GM12878 (cell line): ENCODE data around the gene STRA6. TPM values are rescaled to one million over a fixed set of nuclear protein-coding genes. Genes with fewer than 3 reads are reported as not detected.

Experiments
- ATAC-seq: fragments of 200-7000 bp; cut with Tn5 transposase; 3 replicates; pipeline ENCODE4 v1.9.1; 2020; ENCODE audit warnings: mild to moderate bottlenecking, moderate library complexity
- BruUV-seq: library from RNA; stranded (reverse); fragments of 400-500 nt; replicated peaks from 2 replicates; lab custom pipeline; 2021; lab: Mats Ljungman, UMichigan
- CTCF ChIA-PET: fragments of 300-600 bp; sonication (Branson Sonifier 250); formaldehyde crosslinking; extraction: SDS; loops from one replicate; lab custom pipeline; 2021; ENCODE audit warnings: inconsistent platforms; lab: Yijun Ruan, JAX
- POLR2A ChIA-PET: fragments of 350-600 bp; formaldehyde crosslinking; extraction: SDS; loops from one replicate; lab custom pipeline; 2021; ENCODE audit warnings: inconsistent platforms; lab: Charles Lee
- RAD21 ChIA-PET: fragments of 300-600 bp; sonication (Branson Sonifier 250); formaldehyde crosslinking; loops from one replicate; lab custom pipeline; 2023; ENCODE audit warnings: antibody characterized with exemption; ENCODE audit not compliant: unreplicated experiment; lab: Charles Lee
- SMC1A ChIA-PET: fragments of 300-600 bp; sonication (Branson Sonifier 250); formaldehyde crosslinking; loops from one replicate; lab custom pipeline; 2023; ENCODE audit not compliant: unreplicated experiment, uncharacterized antibody; lab: Charles Lee
- DNase-seq: peaks from one replicate; pipeline ENCODE4 v3.0.0-alpha.2; 2011; ENCODE audit warnings: low read depth, low spot score
- FAIRE-seq: peaks from 3 replicates; lab custom pipeline; 2011; peaks lifted over from hg19 to GRCh38; lab: Jason Lieb, UNC
- H2AFZ ChIP-seq: 2 replicates; pipeline ENCODE4 v1.6.0; 2011; ENCODE audit warnings: low read depth, low read length, control low read depth; ENCODE audit not compliant: control insufficient read depth
- H3K27ac ChIP-seq: 2 replicates; pipeline ENCODE4 v1.5.1; 2011; ENCODE audit warnings: control low read depth; ENCODE audit not compliant: control insufficient read depth, insufficient read depth
- H3K27me3 ChIP-seq, 2 experiments: replicated peaks in 1 of 2; 2 replicates each; pipeline versions ENCODE4 v1.6.0 to v1.6.1; 2011; ENCODE audit warnings: low read length in 1 of 2; ENCODE audit not compliant: control insufficient read depth in 2 of 2, insufficient read depth in 2 of 2
- H3K36me3 ChIP-seq, 2 experiments: 2 replicates each; pipeline ENCODE4 v1.5.1; 2011; ENCODE audit warnings: low read length in 1 of 2; ENCODE audit not compliant: control insufficient read depth in 2 of 2, insufficient read depth in 2 of 2
- H3K4me1 ChIP-seq: 2 replicates; pipeline ENCODE4 v1.6.1; 2011; ENCODE audit warnings: mild to moderate bottlenecking, low read length, moderate library complexity, mixed read lengths; ENCODE audit not compliant: control insufficient read depth, insufficient read depth
- H3K4me2 ChIP-seq: 2 replicates; pipeline ENCODE4 v1.6.0; 2011; ENCODE audit warnings: control low read depth; ENCODE audit not compliant: control insufficient read depth, insufficient read depth
- H3K4me3 ChIP-seq: fragments of 200-600 bp; sonication (generic); 2 replicates; pipeline ENCODE4 v1.5.1; 2016
- H3K79me2 ChIP-seq: 2 replicates; pipeline ENCODE4 v1.6.0; 2011; ENCODE audit warnings: low read length; ENCODE audit not compliant: control insufficient read depth, insufficient read depth
- H3K9ac ChIP-seq: 2 replicates; pipeline ENCODE4 v1.8.0; 2011; ENCODE audit warnings: low read length, control low read depth, mixed read lengths; ENCODE audit not compliant: control insufficient read depth, insufficient read depth
- H3K9me3 ChIP-seq: replicated peaks from 3 replicates; pipeline ENCODE4 v1.5.1; 2011; ENCODE audit warnings: mild to moderate bottlenecking, low read length; ENCODE audit not compliant: control insufficient read depth, insufficient read depth
- H4K20me1 ChIP-seq: 2 replicates; pipeline ENCODE4 v1.6.0; 2011; ENCODE audit not compliant: control insufficient read depth, insufficient read depth
- BRCA1 ChIP-seq: IDR thresholded peaks from 2 replicates; pipeline ENCODE4 v1.6.1; 2011; ENCODE audit warnings: low read depth, low read length, improper control_type of control experiment
- CREB1 ChIP-seq: IDR thresholded peaks from 2 replicates; pipeline ENCODE4 v1.6.1; 2012; ENCODE audit warnings: low read depth, mild to moderate bottlenecking, inconsistent platforms
- JUND ChIP-seq: IDR thresholded peaks from 2 replicates; pipeline ENCODE4 v1.6.1; 2012; ENCODE audit warnings: low read depth, mild to moderate bottlenecking, low read length, improper control_type of control experiment, moderate library complexity
- KLF5 ChIP-seq: fragments of 450-650 bp; IDR thresholded peaks from 2 replicates; pipeline ENCODE4 v1.6.1; 2014; ENCODE audit warnings: mild to moderate bottlenecking; ENCODE audit not compliant: partially characterized antibody
- MXI1 ChIP-seq: fragments of 150-350 bp; IDR thresholded peaks from 2 replicates; pipeline ENCODE4 v1.6.1; 2011; ENCODE audit warnings: low read depth, mild to moderate bottlenecking, inconsistent platforms, low read length, improper control_type of control experiment
- MYB ChIP-seq: fragments of 150-350 bp; IDR thresholded peaks from 2 replicates; pipeline ENCODE4 v1.6.1; 2014; ENCODE audit warnings: mild to moderate bottlenecking, low read depth, low read length, borderline replicate concordance
- NFYA ChIP-seq: IDR thresholded peaks from 2 replicates; pipeline ENCODE4 v1.6.1; 2011; ENCODE audit warnings: low read depth, mild to moderate bottlenecking, low read length, improper control_type of control experiment, borderline replicate concordance
- POLR2AphosphoS5 ChIP-seq: IDR thresholded peaks from 2 replicates; pipeline ENCODE4 v1.6.1; 2011; ENCODE audit warnings: mild to moderate bottlenecking, low read length, inconsistent platforms
- POU2F2 ChIP-seq: IDR thresholded peaks from 3 replicates; pipeline ENCODE4 v1.6.1; 2011; ENCODE audit warnings: low read depth, mild to moderate bottlenecking, low read length, borderline replicate concordance
- RAD51 ChIP-seq: fragments of 450-650 bp; IDR thresholded peaks from 2 replicates; pipeline ENCODE4 v1.6.1; 2016; ENCODE audit warnings: moderate library complexity, mild to moderate bottlenecking, inconsistent platforms
- RFX5 ChIP-seq: IDR thresholded peaks from 2 replicates; pipeline ENCODE4 v1.6.1; 2011; ENCODE audit warnings: low read depth, low read length, improper control_type of control experiment
- RUNX3 ChIP-seq: IDR thresholded peaks from 2 replicates; pipeline ENCODE4 v1.6.1; 2012; ENCODE audit warnings: low read length, inconsistent platforms
- SMAD1 ChIP-seq: fragments of 450-650 bp; IDR thresholded peaks from 2 replicates; pipeline ENCODE4 v1.6.1; 2018; ENCODE audit warnings: mild to moderate bottlenecking, low read depth; ENCODE audit not compliant: partially characterized antibody
- ZNF24 ChIP-seq: fragments of 450-650 bp; IDR thresholded peaks from 2 replicates; pipeline ENCODE4 v1.6.1; 2017; ENCODE audit warnings: antibody characterized with exemption, mild to moderate bottlenecking
- WGBS: methylation state at CpG from one replicate; pipeline ENCODE4 v1.1.6; 2016; ENCODE audit warnings: low lambda C conversion rate; ENCODE audit not compliant: insufficient replicate concordance, insufficient coverage; ENCODE audit errors: missing lambda C conversion rate; 5-methylcytosine and 5-hydroxymethylcytosine counted together
- in situ Hi-C: fragments of 300-500 bp; cut with MboI; formaldehyde crosslinking; loops from 9 replicates; pipeline ENCODE4 v1.14.3; 2018; ENCODE audit warnings: mixed read lengths
- intact Hi-C: fragments of 100-400 bp; cut with micrococcal nuclease; formaldehyde crosslinking; loops from one replicate; pipeline ENCODE4 v1.14.2; 2022; ENCODE audit not compliant: unreplicated experiment
- polyA plus RNA-seq, 11 experiments: library from polyadenylated mRNA; depleted of rRNA in 4 of 11; unstranded in 6 of 11; stranded (reverse) in 5 of 11; fragments of >200 nt; fragmentation: Nextera tagmentation in 4 of 11; fragmentation: Illumina TruSeq in 1 of 11; extraction: Ambion mirVana in 4 of 11; extraction: Trizol in 1 of 11; gene quantifications; 1 replicate in 1 of 11; 2 replicates in 10 of 11; pipeline versions ENCODE4 v1.2.1 to v1.2.3, GENCODE V29; 2011 to 2016; ENCODE audit warnings: inconsistent platforms in 2 of 11, missing spikeins in 2 of 11, low read depth in 1 of 11
- total RNA-seq, 4 experiments: library from RNA; depleted of rRNA in 3 of 4; stranded (reverse); fragments of >200 nt in 3 of 4; fragmentation: Illumina TruSeq in 1 of 4; extraction: Trizol in 1 of 4; gene quantifications; 2 replicates each; pipeline versions ENCODE4 v1.2.1 to v1.2.3, GENCODE V29; 2013 to 2021
- TF ChIP-seq, protein P1 (sequence below): fragments of 450-650 bp; IDR thresholded peaks from 2 replicates; pipeline ENCODE4 v1.6.1; 2017; ENCODE audit warnings: antibody characterized with exemption, mild to moderate bottlenecking, moderate library complexity
- TF ChIP-seq, protein P2 (sequence below): IDR thresholded peaks from 2 replicates; pipeline ENCODE4 v1.6.1; 2012; ENCODE audit warnings: improper control_type of control experiment, low read depth, low read length; ENCODE audit not compliant: insufficient replicate concordance

Gene STRA6
- total and polyA plus RNA-seq, 10 of the 15 experiments (the other 5 are each of a cell fraction or from before 2014, with no cell fraction given): 0.31 to 10.8 (median 5.8) TPM

DNA sequence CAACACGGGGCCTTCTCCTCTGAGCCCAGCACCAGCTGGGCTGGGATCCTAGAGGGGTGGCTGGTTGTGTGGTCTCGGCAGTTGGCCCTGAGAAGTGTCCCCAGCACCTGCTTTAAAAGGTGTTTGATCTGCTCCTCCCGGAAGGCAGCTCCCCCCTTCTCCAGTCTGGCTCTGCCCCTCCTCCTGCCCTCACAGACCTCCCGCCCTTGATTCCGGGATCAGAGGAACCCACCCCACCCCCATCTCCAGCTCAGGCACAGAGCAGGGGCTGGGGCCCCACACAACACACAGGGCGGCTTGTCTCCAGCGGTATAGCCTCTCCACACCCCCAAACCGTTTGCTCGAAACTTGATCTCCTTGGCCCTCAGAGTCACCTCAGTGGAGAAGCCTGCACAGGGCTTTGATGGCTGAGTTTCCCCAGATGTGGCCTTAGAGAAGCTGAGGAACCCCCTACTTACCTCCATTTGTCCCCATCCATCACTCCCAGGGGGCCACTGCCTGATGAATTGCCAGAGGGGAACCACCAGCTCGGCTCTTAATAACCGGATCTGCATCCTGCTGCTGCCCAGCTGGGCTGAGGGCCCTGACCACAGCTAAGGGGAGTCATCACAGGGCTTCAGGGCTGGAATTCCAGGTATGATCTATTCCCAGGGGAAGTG is 6.4 kb upstream of the STRA6 start (continued):
- peak; percentile 55; the same call in 1 of the 2 replicates for TF ChIP-seq RUNX3
- no peak for TF ChIP-seq MYB

DNA sequence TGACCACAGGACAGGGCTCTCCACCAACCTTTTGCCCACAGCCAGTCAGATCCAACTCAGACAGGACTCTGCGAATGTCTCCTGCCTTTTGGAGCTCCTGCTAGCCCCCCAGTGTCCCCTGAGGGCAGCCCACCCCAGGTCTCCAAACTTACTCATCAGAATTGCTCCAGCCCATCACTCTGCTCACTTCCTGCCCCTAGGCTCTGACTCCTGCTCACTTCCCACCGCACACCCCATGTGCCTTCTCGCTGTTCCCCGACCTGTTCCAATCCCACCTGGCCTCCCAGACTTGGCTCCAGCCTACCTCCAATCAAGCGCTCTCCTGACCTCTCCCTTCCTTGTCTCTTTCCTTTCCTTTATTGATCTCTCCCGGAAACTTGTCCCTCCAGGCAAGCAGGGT is 5.9 kb upstream of the STRA6 start:
- ChIA-PET CTCF (no interaction called here), RAD21 (no interaction called here), SMC1A (no interaction called here), POLR2A (no interaction called here)
- H3K27me3 ChIP-seq: no peaks in the 10 kb centered on the region; a peak in 1 of 4 replicates
- FAIRE-seq: no peak
- no peak overlapping the region for H3K9ac ChIP-seq
- TF ChIP-seq POLR2AphosphoS5: no peak
- TF ChIP-seq RAD51: no peak
- TF ChIP-seq JUND: no peak
- no peak for TF ChIP-seq POU2F2
- TF ChIP-seq ZNF24: no peak
- TF ChIP-seq, protein P1, sequence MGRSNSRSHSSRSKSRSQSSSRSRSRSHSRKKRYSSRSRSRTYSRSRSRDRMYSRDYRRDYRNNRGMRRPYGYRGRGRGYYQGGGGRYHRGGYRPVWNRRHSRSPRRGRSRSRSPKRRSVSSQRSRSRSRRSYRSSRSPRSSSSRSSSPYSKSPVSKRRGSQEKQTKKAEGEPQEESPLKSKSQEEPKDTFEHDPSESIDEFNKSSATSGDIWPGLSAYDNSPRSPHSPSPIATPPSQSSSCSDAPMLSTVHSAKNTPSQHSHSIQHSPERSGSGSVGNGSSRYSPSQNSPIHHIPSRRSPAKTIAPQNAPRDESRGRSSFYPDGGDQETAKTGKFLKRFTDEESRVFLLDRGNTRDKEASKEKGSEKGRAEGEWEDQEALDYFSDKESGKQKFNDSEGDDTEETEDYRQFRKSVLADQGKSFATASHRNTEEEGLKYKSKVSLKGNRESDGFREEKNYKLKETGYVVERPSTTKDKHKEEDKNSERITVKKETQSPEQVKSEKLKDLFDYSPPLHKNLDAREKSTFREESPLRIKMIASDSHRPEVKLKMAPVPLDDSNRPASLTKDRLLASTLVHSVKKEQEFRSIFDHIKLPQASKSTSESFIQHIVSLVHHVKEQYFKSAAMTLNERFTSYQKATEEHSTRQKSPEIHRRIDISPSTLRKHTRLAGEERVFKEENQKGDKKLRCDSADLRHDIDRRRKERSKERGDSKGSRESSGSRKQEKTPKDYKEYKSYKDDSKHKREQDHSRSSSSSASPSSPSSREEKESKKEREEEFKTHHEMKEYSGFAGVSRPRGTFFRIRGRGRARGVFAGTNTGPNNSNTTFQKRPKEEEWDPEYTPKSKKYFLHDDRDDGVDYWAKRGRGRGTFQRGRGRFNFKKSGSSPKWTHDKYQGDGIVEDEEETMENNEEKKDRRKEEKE: no peak
- TF ChIP-seq MXI1: no peak
- no peak for TF ChIP-seq RFX5
- TF ChIP-seq BRCA1: no peak
- TF ChIP-seq CREB1: no peak
- TF ChIP-seq NFYA: no peak
- TF ChIP-seq, protein P2, sequence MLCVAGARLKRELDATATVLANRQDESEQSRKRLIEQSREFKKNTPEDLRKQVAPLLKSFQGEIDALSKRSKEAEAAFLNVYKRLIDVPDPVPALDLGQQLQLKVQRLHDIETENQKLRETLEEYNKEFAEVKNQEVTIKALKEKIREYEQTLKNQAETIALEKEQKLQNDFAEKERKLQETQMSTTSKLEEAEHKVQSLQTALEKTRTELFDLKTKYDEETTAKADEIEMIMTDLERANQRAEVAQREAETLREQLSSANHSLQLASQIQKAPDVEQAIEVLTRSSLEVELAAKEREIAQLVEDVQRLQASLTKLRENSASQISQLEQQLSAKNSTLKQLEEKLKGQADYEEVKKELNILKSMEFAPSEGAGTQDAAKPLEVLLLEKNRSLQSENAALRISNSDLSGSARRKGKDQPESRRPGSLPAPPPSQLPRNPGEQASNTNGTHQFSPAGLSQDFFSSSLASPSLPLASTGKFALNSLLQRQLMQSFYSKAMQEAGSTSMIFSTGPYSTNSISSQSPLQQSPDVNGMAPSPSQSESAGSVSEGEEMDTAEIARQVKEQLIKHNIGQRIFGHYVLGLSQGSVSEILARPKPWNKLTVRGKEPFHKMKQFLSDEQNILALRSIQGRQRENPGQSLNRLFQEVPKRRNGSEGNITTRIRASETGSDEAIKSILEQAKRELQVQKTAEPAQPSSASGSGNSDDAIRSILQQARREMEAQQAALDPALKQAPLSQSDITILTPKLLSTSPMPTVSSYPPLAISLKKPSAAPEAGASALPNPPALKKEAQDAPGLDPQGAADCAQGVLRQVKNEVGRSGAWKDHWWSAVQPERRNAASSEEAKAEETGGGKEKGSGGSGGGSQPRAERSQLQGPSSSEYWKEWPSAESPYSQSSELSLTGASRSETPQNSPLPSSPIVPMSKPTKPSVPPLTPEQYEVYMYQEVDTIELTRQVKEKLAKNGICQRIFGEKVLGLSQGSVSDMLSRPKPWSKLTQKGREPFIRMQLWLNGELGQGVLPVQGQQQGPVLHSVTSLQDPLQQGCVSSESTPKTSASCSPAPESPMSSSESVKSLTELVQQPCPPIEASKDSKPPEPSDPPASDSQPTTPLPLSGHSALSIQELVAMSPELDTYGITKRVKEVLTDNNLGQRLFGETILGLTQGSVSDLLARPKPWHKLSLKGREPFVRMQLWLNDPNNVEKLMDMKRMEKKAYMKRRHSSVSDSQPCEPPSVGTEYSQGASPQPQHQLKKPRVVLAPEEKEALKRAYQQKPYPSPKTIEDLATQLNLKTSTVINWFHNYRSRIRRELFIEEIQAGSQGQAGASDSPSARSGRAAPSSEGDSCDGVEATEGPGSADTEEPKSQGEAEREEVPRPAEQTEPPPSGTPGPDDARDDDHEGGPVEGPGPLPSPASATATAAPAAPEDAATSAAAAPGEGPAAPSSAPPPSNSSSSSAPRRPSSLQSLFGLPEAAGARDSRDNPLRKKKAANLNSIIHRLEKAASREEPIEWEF: no peak
- no peak for TF ChIP-seq KLF5
- TF ChIP-seq SMAD1: no peak
- no peak for ATAC-seq
- in situ Hi-C loops: no loop called here
- DNase-seq: no peak
- WGBS: 84% methylated on average over 5 of the region's 6 CpGs
- no peaks in the 10 kb centered on the region for H4K20me1 ChIP-seq
- intact Hi-C loops: no loop called here
- no peaks in the 10 kb centered on the region for H3K9me3 ChIP-seq
- H3K27ac ChIP-seq: no peak overlapping the region
- peaks cover 36% of the 10 kb centered on the region for H3K4me1 ChIP-seq
- H2AFZ ChIP-seq: no peak overlapping the region
- H3K79me2 ChIP-seq: no peaks in the 10 kb centered on the region
- H3K4me3 ChIP-seq: no peak overlapping the region
- H3K4me2 ChIP-seq: no peak overlapping the region
- BruUV-seq: no TSS peak
- no peaks in the 10 kb centered on the region for H3K36me3 ChIP-seq
